Body of pancreas (tissue), 4 donors: ENCODE results near the gene ADARB1. TPM values are rescaled to one million over a fixed set of nuclear protein-coding genes. Genes with fewer than 3 reads are reported as not detected.

Experiments used
- ATAC-seq: fragments of 150-250 bp; one replicate; pipeline ENCODE4 v1.9.1; 2016
- DNase-seq, 4 donors: peaks; one replicate each; pipeline ENCODE4 v3.0.0-alpha.2; 2019
- H3K27ac ChIP-seq, 4 donors: fragments of 200-600 bp; sonication (generic); 1 replicate in 3 of 4; 2 replicates in 1 of 4; pipeline versions ENCODE4 v1.5.1 to v1.6.1; 2016 to 2019; ENCODE audit warnings: mild to moderate bottlenecking in 1 of 4, mixed read lengths in 1 of 4, moderate library complexity in 1 of 4
- H3K27me3 ChIP-seq, 2 donors: fragments of 200-600 bp; sonication (generic); one replicate each; pipeline ENCODE4 v1.6.0; 2016; ENCODE audit warnings: mild to moderate bottlenecking in 1 of 2
- H3K36me3 ChIP-seq, 2 donors: fragments of 200-600 bp; sonication (generic); replicated peaks in 1 of 2; 2 replicates each; pipeline ENCODE4 v1.5.1; 2016; ENCODE audit warnings: low read depth in 2 of 2; ENCODE audit not compliant: insufficient read depth in 1 of 2
- H3K4me1 ChIP-seq: fragments of 200-600 bp; sonication (generic); one replicate; pipeline ENCODE4 v1.6.0; 2016
- H3K4me3 ChIP-seq, 2 donors: fragments of 200-600 bp; sonication (generic); 1 replicate in 1 of 2; 2 replicates in 1 of 2; pipeline ENCODE4 v1.5.1; 2016 to 2019
- H3K9me3 ChIP-seq, 3 donors: fragments of 200-600 bp; sonication (generic); 1 replicate in 2 of 3; 2 replicates in 1 of 3; pipeline ENCODE4 v1.5.1; 2016
- CTCF ChIP-seq, 7 experiments: fragments of 450-650 bp in 4 of 7; fragments of 200-600 bp in 3 of 7; sonication (generic) in 3 of 7; IDR thresholded peaks; one replicate each; pipeline ENCODE4 v1.5.1; 2016 to 2019; ENCODE audit warnings: antibody characterized with exemption in 7 of 7
- POLR2A ChIP-seq, 3 donors: fragments of 450-650 bp; IDR thresholded peaks; one replicate each; pipeline ENCODE4 v1.6.1; 2016; ENCODE audit warnings: antibody characterized with exemption in 3 of 3, mild to moderate bottlenecking in 2 of 3
- WGBS, 2 donors: methylation state at CpG; one replicate each; pipeline ENCODE4 v1.1.5; 2017; 5-methylcytosine and 5-hydroxymethylcytosine counted together
- intact Hi-C: fragments of 100-400 bp; cut with DNase I; formaldehyde crosslinking; loops from one replicate; pipeline ENCODE4 v1.15.1; 2023
- total RNA-seq, 2 donors: library from RNA; depleted of rRNA; stranded (reverse); fragments of >200 nt; gene quantifications; one replicate each; pipeline ENCODE4 v1.1.0, GENCODE V29; 2016

The ADARB1 gene
- total RNA-seq, 2 donors from 2014 or later = 11.4 to 11.5 TPM

DNA sequence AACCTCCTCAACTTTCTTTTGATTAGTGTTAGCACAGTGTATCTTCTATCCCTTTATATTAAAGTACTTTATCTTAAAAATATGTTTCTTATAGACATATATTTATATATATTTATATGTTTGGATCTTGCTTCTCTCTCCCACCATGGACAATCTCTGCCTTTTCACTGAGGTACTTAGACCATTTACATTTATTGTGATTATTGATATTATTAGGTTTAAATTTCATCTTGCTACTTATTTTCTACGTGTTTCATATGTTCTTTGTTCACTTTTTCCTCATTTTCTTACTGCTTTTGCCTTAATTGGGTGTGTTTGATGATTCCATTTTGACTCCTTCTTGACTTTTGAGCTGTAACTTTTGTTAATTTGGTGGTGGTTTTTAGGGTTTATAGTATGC is 142.6 kb downstream of the ADARB1 start:
- Histone ChIP-seq H3K9me3 (no peaks in the 10 kb centered on the region), H3K4me3 (no peak overlapping the region), H3K27ac (no peak overlapping the region), H3K27me3 (no peaks in the 10 kb centered on the region), H3K4me1 (no peaks in the 10 kb centered on the region), H3K36me3 (no peaks in the 10 kb centered on the region)
- ATAC-seq (no peak), DNase-seq (no peak)
- intact Hi-C loops = no loop called here
- 71 to 85% methylated on average over 1 of the region's 1 CpG for WGBS, 2 donors
- no peak for TF ChIP-seq CTCF (IDR thresholded peaks at IDR 0.05)
- TF ChIP-seq POLR2A (IDR thresholded peaks at IDR 0.05) = no peak

GRCh38 chr21:45219517-45219916 is 145.1 kb downstream of the ADARB1 start:
- WGBS, 2 donors = 93 to 94% methylated on average over 6 of the region's 6 CpGs
- H3K27me3 ChIP-seq = no peaks in the 10 kb centered on the region

DNA sequence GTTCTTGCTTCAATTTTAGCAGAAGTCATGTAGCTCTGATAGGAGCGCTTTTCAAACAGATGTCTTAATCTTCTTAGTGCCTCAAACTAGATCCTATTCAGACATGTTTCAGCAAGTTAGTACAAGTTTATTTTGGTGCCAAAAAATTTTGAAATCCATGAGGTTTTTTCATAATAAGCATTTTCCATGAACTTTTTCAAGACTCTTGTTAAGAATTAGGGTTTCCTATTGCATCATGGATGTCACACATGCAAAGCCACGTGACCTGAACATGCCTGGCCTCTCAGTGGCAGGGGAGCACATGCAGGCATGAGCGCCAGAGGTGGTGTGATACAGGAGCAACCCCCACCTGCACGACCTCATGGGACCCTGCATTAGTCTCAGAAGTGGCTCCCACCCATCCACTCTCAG is 145.7 kb downstream of the ADARB1 start:
- Histone ChIP-seq H3K36me3 (no peaks in the 10 kb centered on the region), H3K4me1 (no peaks in the 10 kb centered on the region), H3K27me3 (no peaks in the 10 kb centered on the region), H3K4me3 (no peak overlapping the region), H3K27ac (no peak overlapping the region), H3K9me3 (no peaks in the 10 kb centered on the region)
- DNase-seq (peak in 2 of 4 donors; percentile 23 to 24), ATAC-seq (peak; percentile 35)
- TF ChIP-seq CTCF (IDR thresholded peaks at IDR 0.05) (no peak), POLR2A (IDR thresholded peaks at IDR 0.05) (no peak)
- WGBS, 2 donors = 74 to 93% methylated on average over 4 of the region's 4 CpGs
- intact Hi-C loops = no loop called here

More at GRCh38 chr21:45219517-45219916, 145.1 kb downstream of the ADARB1 start:
- TF ChIP-seq POLR2A (IDR thresholded peaks at IDR 0.05) (no peak), CTCF (IDR thresholded peaks at IDR 0.05) (no peak)
- H3K36me3 ChIP-seq = no peaks in the 10 kb centered on the region
- no peaks in the 10 kb centered on the region for H3K9me3 ChIP-seq
- intact Hi-C loops = no loop called here
- H3K4me3 ChIP-seq = no peak overlapping the region
- H3K4me1 ChIP-seq = no peaks in the 10 kb centered on the region
- H3K27ac ChIP-seq = no peak overlapping the region
- DNase-seq (no peak), ATAC-seq (no peak)

GRCh38 chr21:45220714-45221490 is 146.5 kb downstream of the ADARB1 start:
- Histone ChIP-seq H3K36me3 (no peaks in the 10 kb centered on the region), H3K4me1 (no peaks in the 10 kb centered on the region), H3K4me3 (no peak overlapping the region), H3K27me3 (no peaks in the 10 kb centered on the region), H3K9me3 (no peaks in the 10 kb centered on the region), H3K27ac (no peak overlapping the region)
- ATAC-seq = no peak
- DNase-seq = no peak
- intact Hi-C loops = no loop called here
- TF ChIP-seq CTCF (IDR thresholded peaks at IDR 0.05) = no peak
- TF ChIP-seq POLR2A (IDR thresholded peaks at IDR 0.05) = no peak
- 91 to 94% methylated on average over 29 of the region's 29 CpGs for WGBS, 2 donors

DNA sequence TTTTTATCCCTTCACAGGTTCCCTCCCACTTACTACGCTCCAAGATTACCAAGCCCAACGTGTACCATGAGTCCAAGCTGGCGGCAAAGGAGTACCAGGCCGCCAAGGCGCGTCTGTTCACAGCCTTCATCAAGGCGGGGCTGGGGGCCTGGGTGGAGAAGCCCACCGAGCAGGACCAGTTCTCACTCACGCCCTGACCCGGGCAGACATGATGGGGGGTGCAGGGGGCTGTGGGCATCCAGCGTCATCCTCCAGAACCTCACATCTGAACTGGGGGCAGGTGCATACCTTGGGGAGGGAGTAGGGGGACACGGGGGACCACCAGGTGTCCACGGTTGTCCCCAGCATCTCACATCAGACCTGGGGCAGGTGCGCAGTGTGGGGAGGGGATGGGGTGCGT is 147.6 kb downstream of the ADARB1 start:
- H3K36me3 ChIP-seq = no peaks in the 10 kb centered on the region
- H3K4me1 ChIP-seq = no peaks in the 10 kb centered on the region
- H3K27ac ChIP-seq = no peak overlapping the region
- intact Hi-C loops = no loop called here
- TF ChIP-seq CTCF (IDR thresholded peaks at IDR 0.05) = no peak
- TF ChIP-seq POLR2A (IDR thresholded peaks at IDR 0.05) = no peak
- H3K9me3 ChIP-seq = no peaks in the 10 kb centered on the region
- WGBS, 2 donors = 86 to 96% methylated on average over 10 to 15 of the region's 15 CpGs
- no peak for ATAC-seq
- H3K27me3 ChIP-seq = no peaks in the 10 kb centered on the region
- H3K4me3 ChIP-seq = no peak overlapping the region
- DNase-seq = no peak
